DND-41 (cell line): ENCODE data around the gene SLC49A4.

Experiments used
- CTCF ChIP-seq: IDR thresholded peaks from 2 replicates; pipeline ENCODE4 v1.5.1; 2012; ENCODE audit warnings: borderline replicate concordance, low read length, moderate library complexity, mild to moderate bottlenecking; ENCODE audit not compliant: poor library complexity, severe bottlenecking; ENCODE audit errors: extremely low read depth
- EZH2 ChIP-seq: IDR thresholded peaks from 3 replicates; pipeline ENCODE4 v1.6.1; 2012; ENCODE audit warnings: borderline replicate concordance, low read depth, mild to moderate bottlenecking, moderate library complexity, low read length, inconsistent platforms; ENCODE audit not compliant: severe bottlenecking

DNA sequence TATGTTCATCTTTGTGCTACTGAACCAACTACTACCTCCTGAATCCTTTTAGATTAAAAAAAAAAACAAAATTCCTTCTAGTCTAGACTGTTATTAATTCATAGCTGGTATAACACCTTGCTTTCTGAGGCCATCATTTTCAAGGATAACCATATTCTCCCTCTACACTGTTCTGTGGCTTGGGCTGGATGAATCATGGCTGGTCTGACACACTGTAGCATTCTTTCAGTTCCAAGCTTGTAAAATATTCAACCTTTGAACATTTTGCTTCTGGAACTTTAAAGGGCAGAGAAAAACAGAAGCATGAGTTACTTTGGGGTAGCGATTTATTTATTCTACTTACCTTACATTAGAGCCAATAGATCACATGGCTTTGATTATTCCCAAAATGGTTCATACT, 8.8 kb upstream of the SLC49A4 start:
- TF ChIP-seq CTCF (no peak), EZH2 (no peak)
